ENCODE results near the gene CA10.

CA10 gene

DNA sequence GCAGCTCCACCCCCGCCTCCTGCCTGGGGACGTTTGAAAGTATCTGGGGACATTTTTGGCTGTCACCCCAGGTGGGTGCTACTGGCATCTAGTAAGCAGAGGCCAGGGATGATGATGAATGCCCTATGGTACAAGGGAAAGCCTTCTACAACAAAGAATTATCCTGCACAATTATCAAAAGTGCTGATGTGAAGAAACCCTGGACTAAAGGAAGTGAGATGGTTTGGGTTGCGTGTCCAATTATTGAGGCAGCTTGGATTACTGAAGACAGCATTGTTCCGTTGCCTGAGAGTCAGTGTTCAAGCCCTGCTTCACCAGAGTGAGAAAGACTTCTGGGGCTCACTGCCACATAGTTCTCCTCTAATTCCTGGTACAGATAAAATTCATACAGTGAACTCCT lies 343.4 kb downstream of the CA10 start:
- no peak for DNase-seq (ENCODE audit: low read depth)

DNA sequence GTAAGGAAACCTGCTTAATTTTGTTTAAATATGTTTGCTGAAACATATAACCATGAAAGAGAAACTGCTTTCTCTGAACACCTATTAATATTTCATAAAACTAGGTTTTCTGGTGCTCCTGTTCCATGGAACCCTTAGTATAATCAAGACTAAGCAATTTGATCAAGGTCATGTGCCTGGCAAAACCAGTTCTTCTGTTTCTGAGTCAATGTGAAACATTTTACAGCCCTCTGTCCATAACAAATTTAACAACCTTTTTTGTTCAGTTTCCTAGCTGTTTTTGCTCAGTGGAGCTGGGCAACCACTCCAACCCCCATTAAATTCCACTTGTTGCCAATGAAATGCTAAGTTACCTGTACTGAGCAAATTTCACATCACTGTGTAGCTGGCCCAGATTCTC lies 344.0 kb downstream of the CA10 start:
- no peak for DNase-seq (ENCODE audit: low read depth)

DNA sequence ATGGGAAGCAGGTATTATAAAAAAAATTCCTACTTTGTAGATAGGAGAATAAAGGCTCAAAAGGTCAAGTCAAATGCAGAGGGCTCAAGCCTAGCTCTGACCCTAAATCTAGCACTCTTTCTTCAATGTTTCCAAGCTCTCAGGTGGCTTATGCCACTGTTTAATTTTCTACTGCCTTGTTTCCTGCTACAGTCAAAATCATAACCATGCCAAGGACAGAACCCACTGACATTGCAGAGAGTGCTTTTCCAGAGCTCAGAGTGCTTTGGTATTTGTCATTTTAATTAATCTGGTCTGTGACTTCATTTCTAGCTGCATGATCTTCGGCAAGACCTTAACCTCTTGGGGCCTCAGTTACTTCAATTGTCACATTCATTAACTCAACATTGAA lies 344.7 kb downstream of the CA10 start:
- no peak for DNase-seq (ENCODE audit: low read depth)

DNA sequence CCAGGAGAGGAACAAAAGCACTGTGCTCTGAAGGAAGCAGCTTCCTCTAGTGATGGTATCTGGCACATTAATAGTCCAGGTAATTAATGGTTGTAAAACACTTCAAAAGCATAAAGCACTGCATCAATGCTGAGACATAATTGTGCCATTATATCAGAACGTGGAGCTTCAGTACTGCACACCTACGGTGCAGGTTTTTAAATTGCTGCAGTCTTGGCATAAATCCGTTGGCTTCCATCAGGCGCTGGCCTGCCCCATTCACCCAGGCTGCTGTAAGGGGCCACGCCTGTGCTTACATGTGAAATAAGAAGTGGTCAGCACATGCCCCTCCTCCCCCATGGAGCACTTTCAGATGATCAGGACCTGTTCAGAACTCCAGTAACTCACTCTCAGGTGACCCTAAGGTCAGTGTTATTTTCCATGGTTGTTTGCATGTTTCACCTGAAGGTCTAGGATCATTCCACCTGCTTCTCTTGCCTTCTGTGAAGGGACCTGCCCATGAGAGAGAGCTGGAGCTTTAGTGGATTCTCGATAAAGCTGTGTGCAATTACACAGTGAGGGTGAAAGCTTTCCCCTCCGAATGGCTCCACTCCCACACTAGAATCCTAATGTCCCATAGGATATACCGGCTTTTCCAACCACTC lies 345.3 kb downstream of the CA10 start:
- no peak for DNase-seq (ENCODE audit: low read depth)

DNA sequence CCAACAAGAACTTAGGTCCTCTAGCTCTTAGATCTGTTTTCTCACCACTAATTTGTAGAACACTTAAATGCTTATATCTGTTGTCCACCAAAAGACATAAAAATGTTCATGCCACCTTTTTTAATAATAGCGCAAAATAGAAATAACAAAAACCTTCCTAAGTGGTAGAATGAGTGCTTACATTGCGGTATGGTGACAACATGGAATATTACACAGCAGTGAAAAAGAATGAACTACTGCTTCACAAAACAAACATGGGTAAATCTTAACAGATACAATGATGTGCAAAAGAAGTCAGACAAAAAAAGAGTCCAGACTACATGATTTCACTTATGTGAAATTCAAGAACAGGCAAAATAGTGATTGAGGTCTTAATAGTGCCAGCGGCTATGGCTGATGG lies 351.1 kb downstream of the CA10 start:
- no peak for DNase-seq (ENCODE audit: low read depth)

DNA sequence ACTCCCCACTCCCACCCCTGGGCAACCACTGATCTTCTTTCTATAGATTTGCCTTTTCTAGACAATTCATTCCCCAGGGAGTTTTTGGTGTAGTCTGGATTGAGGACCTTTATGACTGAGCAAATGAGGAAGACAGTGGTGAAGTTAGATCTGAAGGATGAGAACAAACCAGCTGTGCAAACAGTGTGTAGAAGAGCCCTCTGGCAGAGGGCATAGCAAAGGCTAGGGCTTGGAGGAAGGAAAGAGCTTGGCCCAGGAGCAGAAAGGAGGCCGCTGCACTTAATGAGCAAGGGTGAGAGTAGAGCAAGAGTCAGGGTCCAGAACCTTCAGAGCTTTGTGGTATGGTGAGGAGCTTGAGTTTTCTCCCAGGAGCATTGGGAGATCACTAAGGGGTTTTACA lies 352.7 kb downstream of the CA10 start:
- no peak for DNase-seq (ENCODE audit: low read depth)

DNA sequence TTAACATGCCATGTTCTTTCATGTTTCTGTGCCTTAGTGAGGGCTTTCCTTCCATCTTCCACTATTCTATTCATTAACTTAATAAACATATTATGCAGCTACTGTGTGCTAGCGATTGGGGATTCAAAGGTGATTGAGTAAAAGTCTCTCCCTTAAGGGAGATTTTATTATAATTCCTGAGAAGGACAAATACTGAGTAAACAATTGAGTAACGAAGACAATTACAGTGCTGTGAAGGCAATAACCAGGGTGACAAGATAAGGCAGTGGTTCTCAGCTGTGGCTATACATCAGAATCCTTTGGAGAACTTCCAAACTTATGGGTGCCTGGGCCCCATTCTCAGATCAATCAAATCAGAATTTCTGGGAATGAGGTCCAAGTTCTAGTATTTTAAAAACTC lies 353.3 kb downstream of the CA10 start:
- DNase-seq (ENCODE audit: low read depth): no peak

DNA sequence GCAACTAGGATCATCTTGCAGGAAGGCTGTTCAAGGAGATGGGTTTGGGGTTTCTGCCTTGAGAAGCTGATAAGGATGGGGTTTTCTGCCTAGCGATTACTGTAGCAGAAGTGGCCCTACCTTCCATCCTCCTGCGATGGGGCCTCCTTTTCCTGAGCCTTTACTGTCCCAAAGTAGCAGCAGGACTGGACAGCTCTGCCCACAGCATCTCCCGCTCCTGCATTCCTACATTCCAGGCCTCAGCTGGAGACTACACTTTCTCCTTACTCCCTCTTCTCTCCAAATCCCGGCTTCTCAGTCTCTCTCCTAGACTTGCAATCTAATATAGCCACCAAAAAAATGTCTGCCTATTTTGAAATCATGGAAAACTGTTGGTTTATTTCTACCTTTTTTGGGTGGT lies 355.4 kb downstream of the CA10 start:
- DNase-seq (ENCODE audit: low read depth): no peak

DNA sequence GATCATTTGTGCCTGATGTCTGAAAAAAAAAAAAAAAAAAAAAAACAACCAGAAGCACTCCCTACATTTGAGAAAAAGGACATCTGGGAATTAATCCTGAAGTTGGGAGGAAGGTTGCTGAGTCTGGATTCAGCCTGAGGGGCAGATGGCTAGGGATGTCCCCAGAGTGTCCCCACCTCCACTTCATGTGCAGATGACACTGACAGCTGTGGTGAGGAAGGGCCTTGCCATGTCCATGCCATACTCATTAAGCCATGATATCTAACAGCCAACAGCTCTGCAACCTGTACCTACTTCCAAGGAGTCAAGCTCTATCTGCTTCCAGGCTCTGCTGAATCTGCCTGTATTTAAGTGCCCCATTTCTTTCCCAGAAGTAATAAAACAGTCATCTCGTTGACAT lies 356.0 kb downstream of the CA10 start:
- no peak for DNase-seq (ENCODE audit: low read depth)

DNA sequence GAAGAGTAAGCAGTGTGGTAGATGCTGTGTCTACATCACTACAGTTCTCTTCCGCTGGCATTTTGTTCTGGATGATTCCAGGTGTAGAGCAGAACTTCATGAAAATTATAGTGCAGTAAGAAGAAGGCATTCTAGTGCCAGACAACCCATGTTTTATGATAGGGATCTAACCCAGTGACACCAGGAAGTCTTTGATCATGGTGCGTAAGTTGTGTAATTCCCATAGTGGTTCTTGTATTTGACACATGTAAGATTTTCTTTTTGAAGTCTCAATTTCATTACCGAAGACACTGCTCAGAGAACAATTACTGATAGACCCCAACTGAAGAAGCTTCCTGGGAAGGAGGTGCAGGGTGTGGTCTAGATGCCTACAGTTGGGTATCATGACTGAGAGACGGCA lies 356.9 kb downstream of the CA10 start:
- no peak for DNase-seq (ENCODE audit: low read depth)

DNA sequence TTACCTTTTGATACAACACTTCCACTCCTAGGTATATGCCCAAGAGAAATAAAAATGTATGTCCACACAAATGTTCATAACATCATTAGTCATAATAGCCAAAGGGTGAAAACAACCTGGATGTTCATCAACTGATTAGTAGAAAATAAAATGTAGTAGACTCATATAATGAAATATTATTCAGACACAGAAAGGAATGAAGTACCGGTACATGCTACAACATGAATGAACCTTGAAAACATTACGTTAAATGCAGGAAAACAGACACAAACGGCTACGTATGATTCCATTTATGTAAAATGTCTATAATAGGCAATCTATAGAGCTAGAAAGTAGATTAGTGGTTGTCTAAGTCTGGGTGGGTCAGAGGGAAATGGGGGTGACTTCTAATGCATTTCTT lies 358.5 kb downstream of the CA10 start:
- DNase-seq (ENCODE audit: low read depth): no peak

DNA sequence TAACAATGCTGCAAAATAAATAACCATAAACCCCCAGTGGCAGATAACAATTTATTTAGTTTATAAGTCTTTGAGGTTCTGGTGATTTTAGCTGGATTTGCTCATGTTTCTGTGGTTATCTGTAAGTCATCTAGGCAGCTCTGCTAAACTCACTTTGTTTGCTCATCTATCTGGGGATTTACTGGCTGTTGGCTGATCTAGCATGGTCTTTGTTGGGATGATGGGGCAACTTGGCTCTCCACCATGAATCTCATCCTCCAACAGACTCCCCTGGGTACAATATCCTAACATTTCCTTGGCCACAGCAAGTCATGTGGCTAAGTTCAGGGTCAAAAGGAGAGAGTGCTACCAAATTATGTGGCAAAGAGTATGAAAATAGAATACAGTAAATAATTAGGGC lies 359.3 kb downstream of the CA10 start:
- DNase-seq (ENCODE audit: low read depth): no peak

DNA sequence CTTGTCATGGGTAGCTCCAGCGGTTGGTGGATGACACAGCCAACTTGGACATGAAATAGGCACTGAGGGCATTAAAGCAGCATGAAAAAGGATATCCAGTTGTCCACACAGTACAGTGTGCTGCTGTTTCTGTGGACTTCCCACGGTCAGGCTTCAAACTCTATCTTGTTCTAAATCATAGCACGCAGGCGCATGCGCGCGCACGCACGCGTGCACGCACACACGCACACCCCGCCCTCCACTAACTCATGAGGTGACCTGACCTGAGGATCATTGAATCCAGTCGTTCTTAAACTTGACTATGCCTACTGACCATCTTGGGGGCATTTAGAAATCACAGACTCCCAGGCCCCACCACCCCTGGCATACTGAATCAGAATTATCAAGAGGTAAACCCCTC lies 361.4 kb downstream of the CA10 start:
- no peak for DNase-seq (ENCODE audit: low read depth)

DNA sequence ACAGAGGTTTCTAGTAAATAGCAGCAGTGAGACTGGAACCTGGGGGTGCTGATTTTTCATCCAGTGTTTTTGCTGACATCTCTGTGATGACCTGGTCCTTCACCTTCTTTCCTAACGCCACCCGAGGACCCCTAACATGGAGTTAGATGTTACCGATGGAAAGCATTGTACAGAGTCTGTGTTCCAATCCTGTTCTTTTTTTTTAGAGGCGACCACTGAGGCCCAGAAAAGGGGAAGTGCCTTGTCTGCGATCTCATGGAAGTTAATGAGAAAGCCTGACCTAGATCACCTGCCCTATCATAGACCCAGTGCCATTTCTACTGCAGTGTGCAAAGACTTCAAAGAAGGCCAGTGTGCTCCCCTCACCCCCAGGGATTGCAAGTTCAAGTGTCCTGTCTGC lies 362.5 kb downstream of the CA10 start:
- DNase-seq (ENCODE audit: low read depth): no peak

DNA sequence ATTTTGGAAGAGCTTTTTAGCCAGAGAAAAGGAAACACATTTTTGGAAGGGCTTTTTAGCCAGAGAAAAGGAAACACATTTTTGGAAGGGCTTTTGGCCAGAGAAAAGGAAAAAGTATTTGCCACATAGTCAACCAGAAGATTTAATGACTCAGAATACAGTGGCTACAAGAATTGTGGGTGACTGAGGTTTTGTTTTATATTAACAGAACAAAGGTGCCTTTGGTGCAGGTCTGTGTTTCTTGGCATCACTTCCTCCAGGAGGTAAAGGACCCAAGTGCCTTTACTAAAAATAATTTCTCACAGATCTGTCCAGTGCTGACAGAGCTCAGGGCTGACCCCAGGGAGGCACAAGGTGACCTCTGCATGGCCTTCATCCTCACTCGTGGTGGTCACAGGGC lies 363.1 kb downstream of the CA10 start:
- no peak for DNase-seq (ENCODE audit: low read depth)

DNA sequence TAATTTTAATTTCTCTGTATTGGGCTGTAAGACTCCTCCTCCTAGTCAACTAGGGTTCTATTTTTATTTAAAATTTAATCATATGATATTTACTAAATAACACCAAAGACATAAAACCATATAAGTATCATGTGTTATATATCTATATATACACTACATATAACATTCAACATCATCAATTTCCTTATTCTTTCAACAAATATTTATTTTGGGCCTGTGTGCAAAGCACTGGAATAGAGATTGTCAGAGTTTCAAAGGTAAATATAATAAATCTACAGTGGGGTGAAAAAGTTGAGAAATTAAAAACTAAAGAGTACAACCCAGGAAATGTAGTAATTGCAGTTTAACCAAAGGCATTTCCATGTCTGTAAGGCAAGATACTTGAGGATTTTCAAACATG lies 364.0 kb downstream of the CA10 start:
- DNase-seq (ENCODE audit: low read depth): no peak

DNA sequence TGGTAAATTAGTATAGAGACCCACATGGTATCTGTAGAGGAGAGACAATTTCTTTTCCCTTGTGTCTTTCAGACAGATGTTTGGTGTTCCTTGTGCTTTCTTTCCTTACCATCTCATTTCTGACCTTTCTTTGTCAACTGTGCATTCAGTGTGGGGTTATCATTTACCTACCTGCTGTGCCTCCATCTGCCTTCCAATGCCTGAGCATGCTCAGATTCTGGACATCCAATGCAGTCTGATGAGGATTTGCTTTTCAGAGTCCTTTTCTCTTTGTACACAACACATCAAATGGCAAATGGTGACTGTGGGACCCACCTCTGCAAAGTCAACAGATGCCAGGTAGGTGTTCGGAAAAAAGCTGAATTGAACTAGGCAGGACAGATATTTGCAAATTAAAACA lies 364.8 kb downstream of the CA10 start:
- no peak for DNase-seq (ENCODE audit: low read depth)

DNA sequence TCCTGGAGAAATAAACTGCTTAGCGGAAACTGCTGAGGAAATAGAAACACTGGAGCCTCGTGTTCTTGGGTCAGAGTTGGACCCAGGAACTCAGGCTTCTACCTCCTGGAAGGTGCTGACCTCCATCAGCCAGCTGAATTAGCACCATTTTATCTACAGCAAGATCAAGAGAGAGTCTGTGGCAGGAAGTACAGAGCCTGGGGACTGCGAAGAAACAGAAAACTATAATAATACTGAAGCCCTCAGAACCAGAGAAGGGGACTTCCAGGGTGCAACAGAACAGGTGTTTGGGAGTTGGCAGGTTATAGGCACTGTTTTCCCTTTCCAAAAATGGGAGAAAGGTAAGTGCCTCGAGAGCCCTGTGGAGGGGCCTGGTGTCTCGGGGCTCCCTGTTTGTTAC lies 379.7 kb downstream of the CA10 start:
- DNase-seq (ENCODE audit: low read depth): no peak

DNA sequence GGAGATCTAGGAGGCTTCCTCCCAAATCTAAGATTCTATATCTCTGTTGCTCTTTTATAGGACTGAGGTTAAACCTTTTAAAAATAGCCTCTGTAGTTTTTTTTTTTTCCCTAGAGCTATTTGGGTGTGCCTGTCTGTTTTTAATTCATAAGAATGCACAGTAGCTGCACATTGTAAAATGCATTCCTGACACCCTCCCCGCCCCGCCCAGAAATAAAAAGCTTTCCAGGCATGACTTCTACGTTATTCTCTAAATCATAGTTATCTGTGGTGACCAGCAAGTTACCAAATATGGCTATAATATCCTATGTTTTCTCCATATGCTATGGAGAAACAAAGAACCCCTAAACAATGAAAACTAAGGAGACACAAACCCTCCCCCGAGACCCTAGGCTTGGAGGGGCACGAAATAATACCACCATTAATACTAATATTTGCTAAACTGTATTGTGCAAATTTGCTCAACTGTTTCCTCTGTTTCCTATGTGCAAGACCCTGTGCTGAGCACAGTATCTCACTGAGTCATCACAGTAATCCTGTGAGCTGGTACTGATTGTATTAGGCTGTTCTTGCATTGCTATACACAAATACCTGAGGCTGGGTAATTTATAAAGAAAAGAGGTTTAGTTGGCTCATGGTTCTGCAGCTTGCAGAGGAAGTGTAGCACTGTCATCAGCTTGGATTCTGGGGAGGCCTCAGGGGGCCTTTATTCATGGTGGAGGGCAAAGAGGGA lies 388.3 kb downstream of the CA10 start:
- no peak for DNase-seq (ENCODE audit: low read depth)

DNA sequence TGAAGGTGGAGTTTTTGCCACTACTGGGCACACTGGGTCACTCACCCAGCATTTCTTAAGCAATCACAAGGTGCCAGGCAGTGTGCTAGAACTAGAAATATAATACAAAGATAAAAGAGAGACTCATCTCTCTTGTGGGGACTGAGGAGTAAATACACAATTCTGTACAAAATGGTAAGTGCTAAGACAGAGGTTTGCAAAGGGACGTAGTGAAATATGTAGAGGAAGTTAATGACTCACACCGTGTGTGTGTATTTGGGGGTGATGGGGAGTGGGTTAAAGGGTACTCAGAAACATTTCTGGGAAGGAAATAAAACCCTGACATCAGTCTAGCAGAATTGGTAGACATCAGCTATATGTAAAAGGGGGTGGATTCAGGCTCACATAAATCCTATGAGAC lies 389.3 kb downstream of the CA10 start:
- no peak for DNase-seq (ENCODE audit: low read depth)

DNA sequence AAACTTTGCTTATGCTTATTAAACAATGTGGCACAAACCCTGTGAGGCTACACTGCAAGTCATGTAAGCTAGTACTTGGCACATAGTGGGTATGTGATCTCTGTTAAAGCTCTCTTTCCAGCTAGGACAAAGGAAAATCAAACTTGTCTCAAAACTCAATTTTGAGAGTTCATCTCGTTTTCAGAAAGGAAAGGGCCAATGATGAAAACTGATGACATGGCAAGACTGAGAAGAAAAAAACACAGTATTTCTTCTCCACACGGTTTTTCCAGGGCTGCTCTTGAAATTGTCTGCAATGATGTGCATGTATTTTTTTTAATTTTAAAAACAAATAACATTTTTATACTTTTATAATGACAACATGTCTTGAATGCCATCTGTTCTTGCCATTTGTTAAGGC lies 389.8 kb downstream of the CA10 start:
- DNase-seq (ENCODE audit: low read depth): no peak

DNA sequence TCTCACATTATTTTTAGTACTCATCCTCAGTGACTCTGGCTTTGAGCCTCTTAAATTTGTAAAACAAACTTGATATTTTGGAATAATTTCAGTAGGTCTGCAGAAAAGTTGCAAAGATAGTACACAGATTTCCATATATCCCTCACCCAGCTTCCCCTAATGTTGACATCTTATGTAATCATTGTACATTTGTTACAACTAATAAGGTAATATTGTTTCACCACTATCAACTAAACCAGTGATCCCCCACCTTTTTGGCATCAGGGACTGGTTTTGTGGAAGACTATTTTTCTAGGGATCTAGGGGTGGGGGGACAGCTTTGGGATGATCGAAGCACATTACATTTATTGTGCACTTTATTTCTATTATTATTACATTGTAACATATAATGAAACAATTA lies 391.2 kb downstream of the CA10 start:
- no peak for DNase-seq (ENCODE audit: low read depth)

DNA sequence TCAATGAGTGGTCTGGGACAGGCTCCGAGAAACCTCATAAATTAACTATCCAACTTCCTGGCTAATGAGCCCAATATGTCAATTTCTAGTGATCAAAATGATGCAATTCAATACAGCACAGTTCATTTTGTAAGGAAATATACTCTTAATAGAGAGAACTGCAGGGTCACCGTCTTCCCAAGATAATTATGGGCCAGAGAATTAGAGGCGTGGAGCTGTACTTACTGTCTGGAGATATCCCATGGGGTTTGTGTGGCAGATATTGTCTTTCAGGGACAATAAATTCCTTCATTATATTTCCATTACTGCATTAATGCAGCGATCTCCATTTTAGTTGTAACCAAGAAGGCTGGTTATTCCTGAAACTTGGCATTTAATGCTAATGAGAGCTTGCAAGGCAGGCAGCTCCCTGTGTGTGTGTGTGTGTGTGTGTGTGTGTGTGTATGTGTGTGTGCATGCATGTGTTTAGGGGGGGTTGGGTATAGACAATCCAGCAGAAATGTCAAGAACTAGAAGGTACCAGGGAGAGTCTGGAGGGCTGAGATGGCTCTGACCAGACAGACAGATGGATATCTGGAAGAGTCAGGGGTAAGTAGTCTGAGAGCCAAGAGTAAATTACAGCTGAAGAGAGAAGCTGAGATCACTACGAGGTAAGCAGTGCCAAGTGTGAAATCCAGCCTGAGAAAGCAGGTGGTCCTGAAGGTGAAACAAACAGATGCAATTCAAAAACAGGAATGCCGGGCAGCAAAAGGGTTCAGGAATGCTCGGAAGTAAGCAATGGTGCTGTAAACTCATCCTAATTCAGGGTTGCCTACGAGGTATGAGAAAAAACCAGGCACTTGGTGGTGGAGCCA lies 393.0 kb downstream of the CA10 start:
- DNase-seq (ENCODE audit: low read depth): no peak
